ENCODE measurements around the gene SLC17A3.

The SLC17A3 gene

GRCh38 chr6:25801436-25801835, 72.6 kb downstream of the SLC17A3 start:
- peaks cover 9% of the 10 kb centered on the region for H3K27me3 ChIP-seq (ENCODE audit: insufficient read depth, low read length, poor library complexity)
- H3K4me3 ChIP-seq (ENCODE audit: low read depth in 1 of 2, low read length in 2 of 2): no peak overlapping the region
- no peak overlapping the region for H3K27ac ChIP-seq (ENCODE audit: low read length)
- TF ChIP-seq CTCF (IDR thresholded peaks at IDR 0.05; ENCODE audit: borderline replicate concordance, extremely low read depth, low read length, poor library complexity, severe bottlenecking) (no peak), EZH2 (IDR thresholded peaks at IDR 0.05; ENCODE audit: borderline replicate concordance, low read depth, low read length, severe bottlenecking) (no peak)
- H3K4me1 ChIP-seq (ENCODE audit: insufficient read depth, low read length): no peaks in the 10 kb centered on the region
- no peaks in the 10 kb centered on the region for H4K20me1 ChIP-seq (ENCODE audit: insufficient read depth, low read length)
- no peaks in the 10 kb centered on the region for H3K9me3 ChIP-seq (ENCODE audit: insufficient read depth, low read length, severe bottlenecking)
- DNase-seq: no peak
- no peak overlapping the region for H3K9ac ChIP-seq (ENCODE audit: low read depth, low read length)
- H3K79me2 ChIP-seq (ENCODE audit: insufficient read depth, low read length): no peaks in the 10 kb centered on the region
- no peaks in the 10 kb centered on the region for H3K36me3 ChIP-seq (ENCODE audit: insufficient read depth, low read length)
- H2AFZ ChIP-seq (ENCODE audit: low read depth, low read length): no peak overlapping the region
- H3K4me2 ChIP-seq (ENCODE audit: insufficient read depth, low read length): no peak overlapping the region
- no peak for ATAC-seq (ENCODE audit: insufficient read depth, low read depth)
